Measurements from ENCODE around the gene INSM1. TPM values are rescaled to one million over a fixed set of nuclear protein-coding genes. Genes with fewer than 3 reads are reported as not detected.

Gene INSM1
- total RNA-seq, 1 experiment from 2014 or later = not detected

- ChIA-PET CTCF (no interaction called here), POLR2A (no interaction called here)
- Mint-ChIP-seq H3K4me1 (ENCODE audit: low read depth, unreplicated experiment) (peaks cover 12% of the 10 kb centered on the region), H3K27ac (ENCODE audit: unreplicated experiment) (no peak overlapping the region), H3K9me3 (ENCODE audit: unreplicated experiment) (no peaks in the 10 kb centered on the region), H3K27me3 (ENCODE audit: insufficient read depth, unreplicated experiment) (peaks cover 33% of the 10 kb centered on the region), H3K36me3 (ENCODE audit: insufficient read depth, unreplicated experiment) (no peaks in the 10 kb centered on the region), H3K4me3 (ENCODE audit: unreplicated experiment) (no peak overlapping the region)
- no TSS peak for BruUV-seq (replicated peaks)
- peak; percentile 89 to 90 for TF ChIP-seq CTCF (IDR thresholded peaks at IDR 0.05; ENCODE audit: insufficient read depth in 1 of 2, low read depth in 1 of 2, low read length in 1 of 2, severe bottlenecking in 1 of 2, unreplicated experiment in 1 of 2)
- Histone ChIP-seq H3K27me3 (replicated peaks; ENCODE audit: control insufficient read depth, insufficient read depth, low read length) (no peaks in the 10 kb centered on the region; the same call in 1 of the 2 replicates), H3K36me3 (ENCODE audit: control insufficient read depth, insufficient read depth, low read length) (no peaks in the 10 kb centered on the region), H3K9me3 (no peaks in the 10 kb centered on the region), H3K4me3 (ENCODE audit: low read depth, low read length) (no peak overlapping the region), H3K4me1 (peaks cover 5% of the 10 kb centered on the region; the same call in 1 of the 2 replicates)
- intact Hi-C loops (cut with micrococcal nuclease; ENCODE audit: unreplicated experiment) = loop anchor here (1.0 to 10.0 kb wide), 6 partner anchors 47 to 276 kb away; no protein-coding TSS in a partner anchor
- peak in 1 of 2 experiments; percentile 56 for DNase-seq
These were observed 7.4 kb upstream of the INSM1 start for GRCh38 chr20:20360464-20360863.

GRCh38 chr20:20362774-20363433 lies 5.0 kb upstream of the INSM1 start:
- peaks cover 44% of the 10 kb centered on the region for H3K27me3 Mint-ChIP-seq (ENCODE audit: insufficient read depth, unreplicated experiment)
- Histone ChIP-seq H3K27me3 (replicated peaks; ENCODE audit: control insufficient read depth, insufficient read depth, low read length) (no peaks in the 10 kb centered on the region; the same call in 1 of the 2 replicates), H3K9me3 (0 out of 2 replicates have a peak, but pooled peaks cover 3% of the 10 kb centered on the region), H3K4me1 (peaks cover 5% of the 10 kb centered on the region; the same call in 1 of the 2 replicates), H3K4me3 (ENCODE audit: low read depth, low read length) (no peak overlapping the region; the same call in 1 of the 2 replicates), H3K36me3 (ENCODE audit: control insufficient read depth, insufficient read depth, low read length) (no peaks in the 10 kb centered on the region)
- H3K36me3 Mint-ChIP-seq (ENCODE audit: insufficient read depth, unreplicated experiment) = no peaks in the 10 kb centered on the region
- TF ChIP-seq CTCF (IDR thresholded peaks at IDR 0.05; ENCODE audit: insufficient read depth in 1 of 2, low read depth in 1 of 2, low read length in 1 of 2, severe bottlenecking in 1 of 2, unreplicated experiment in 1 of 2) = no peak
- H3K9me3 Mint-ChIP-seq (ENCODE audit: unreplicated experiment) = no peaks in the 10 kb centered on the region
- ChIA-PET POLR2A (interaction anchor here (0.6 kb wide), 1 partner anchor 312 kb away, joined by 3 read pairs; no protein-coding TSS in a partner anchor), CTCF (no interaction called here)
- BruUV-seq (replicated peaks) = no TSS peak
- peak overlapping the region; percentile 60 for H3K4me3 Mint-ChIP-seq (ENCODE audit: unreplicated experiment)
- no peak overlapping the region for H3K27ac Mint-ChIP-seq (ENCODE audit: unreplicated experiment)
- intact Hi-C loops (cut with micrococcal nuclease; ENCODE audit: unreplicated experiment) = loop anchor here (5.0 to 10.0 kb wide), 4 partner anchors 44 to 229 kb away; no protein-coding TSS in a partner anchor
- H3K4me1 Mint-ChIP-seq (ENCODE audit: low read depth, unreplicated experiment) = peaks cover 12% of the 10 kb centered on the region
- DNase-seq = peak in 1 of 2 experiments; percentile 22

- peaks cover 44% of the 10 kb centered on the region for H3K27me3 Mint-ChIP-seq (ENCODE audit: insufficient read depth, unreplicated experiment)
- no peak for DNase-seq
- H3K36me3 ChIP-seq (ENCODE audit: control insufficient read depth, insufficient read depth, low read length) = no peaks in the 10 kb centered on the region
- POLR2A ChIA-PET = no interaction called here
- no peak overlapping the region for H3K27ac Mint-ChIP-seq (ENCODE audit: unreplicated experiment)
- H3K9me3 Mint-ChIP-seq (ENCODE audit: unreplicated experiment) = no peaks in the 10 kb centered on the region
- H3K4me3 ChIP-seq (ENCODE audit: low read depth, low read length) = peak overlapping the region; percentile 9
- peaks cover 12% of the 10 kb centered on the region for H3K4me1 Mint-ChIP-seq (ENCODE audit: low read depth, unreplicated experiment)
- H3K27me3 ChIP-seq (replicated peaks; ENCODE audit: control insufficient read depth, insufficient read depth, low read length) = no peaks in the 10 kb centered on the region; the same call in 1 of the 2 replicates
- peak overlapping the region; percentile 60 for H3K4me3 Mint-ChIP-seq (ENCODE audit: unreplicated experiment)
- intact Hi-C loops (cut with micrococcal nuclease; ENCODE audit: unreplicated experiment) = loop anchor here (5.0 to 10.0 kb wide), 4 partner anchors 44 to 229 kb away; no protein-coding TSS in a partner anchor
- H3K36me3 Mint-ChIP-seq (ENCODE audit: insufficient read depth, unreplicated experiment) = no peaks in the 10 kb centered on the region
- CTCF ChIA-PET = no interaction called here
- no TSS peak for BruUV-seq (replicated peaks)
- no peak for TF ChIP-seq CTCF (IDR thresholded peaks at IDR 0.05; ENCODE audit: insufficient read depth in 1 of 2, low read depth in 1 of 2, low read length in 1 of 2, severe bottlenecking in 1 of 2, unreplicated experiment in 1 of 2)
- H3K4me1 ChIP-seq = peaks cover 5% of the 10 kb centered on the region; the same call in 1 of the 2 replicates
- 0 out of 2 replicates have a peak, but pooled peaks cover 3% of the 10 kb centered on the region for H3K9me3 ChIP-seq
These were observed 4.5 kb upstream of the INSM1 start for GRCh38 chr20:20363434-20363798.

Data from Caco-2 (cell line).